SW 1271 (cell line): ENCODE results near the gene TADA3.

Experiments
- DNase-seq, 2 experiments: peaks; one replicate each; lab custom pipeline; 2025; lab: John Stamatoyannopoulos, UW

TADA3 gene

DNA sequence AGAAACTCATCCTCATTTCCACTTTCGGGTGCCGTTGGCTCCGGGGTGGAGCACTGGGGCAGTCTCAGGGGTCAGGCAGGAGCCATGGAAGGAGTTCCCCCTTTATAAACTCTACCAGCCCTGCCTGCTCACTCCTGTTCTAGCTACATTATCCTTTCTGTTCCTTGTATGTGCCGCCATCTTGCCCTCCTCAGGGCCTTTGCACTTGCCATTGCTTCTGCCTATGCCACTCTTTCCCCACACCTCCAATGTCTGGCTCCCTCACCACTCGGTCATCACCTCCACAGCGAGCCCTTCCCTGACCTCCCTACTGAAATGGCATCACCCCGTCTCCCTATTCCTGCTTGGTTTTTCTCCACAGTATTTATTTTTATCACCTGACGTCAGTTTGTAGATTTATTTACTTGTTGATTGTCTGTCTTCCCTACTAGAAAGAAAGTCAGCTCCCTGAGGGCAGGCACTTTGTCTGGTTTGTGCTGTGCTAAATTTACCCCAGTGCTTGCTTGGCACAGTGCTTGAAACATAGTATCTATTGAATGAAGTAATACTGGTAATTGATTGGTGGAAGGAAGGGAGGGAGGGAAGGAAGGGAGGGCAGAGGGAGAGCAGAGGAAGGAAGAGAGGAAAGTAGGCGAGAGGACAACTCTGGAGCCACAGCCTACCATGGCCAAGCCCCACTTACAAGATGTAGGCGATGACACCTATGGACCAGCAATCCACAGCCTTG is 31.3 kb downstream of the TADA3 start:
- no peak for DNase-seq

DNA sequence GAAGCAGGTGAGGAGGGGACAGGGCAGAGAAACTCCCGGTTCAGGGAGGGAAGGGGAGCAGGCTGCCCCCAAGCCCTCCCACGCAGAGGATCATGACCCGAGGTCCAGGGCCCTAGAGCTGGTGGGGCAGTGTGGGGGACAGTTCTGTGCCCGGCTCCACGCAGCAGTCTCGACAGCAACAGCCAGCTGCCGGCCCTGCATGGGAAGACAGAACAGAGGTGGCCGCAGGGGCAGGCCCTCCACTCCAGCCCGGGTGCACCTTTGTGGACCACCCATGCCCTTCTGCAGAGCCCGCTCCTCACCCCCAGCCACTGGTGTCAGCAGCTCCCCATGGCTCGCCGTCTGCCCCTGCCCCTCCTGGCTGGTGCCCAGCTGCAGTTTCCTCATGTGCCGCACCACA is 34.8 kb downstream of the TADA3 start:
- DNase-seq: no peak

DNA sequence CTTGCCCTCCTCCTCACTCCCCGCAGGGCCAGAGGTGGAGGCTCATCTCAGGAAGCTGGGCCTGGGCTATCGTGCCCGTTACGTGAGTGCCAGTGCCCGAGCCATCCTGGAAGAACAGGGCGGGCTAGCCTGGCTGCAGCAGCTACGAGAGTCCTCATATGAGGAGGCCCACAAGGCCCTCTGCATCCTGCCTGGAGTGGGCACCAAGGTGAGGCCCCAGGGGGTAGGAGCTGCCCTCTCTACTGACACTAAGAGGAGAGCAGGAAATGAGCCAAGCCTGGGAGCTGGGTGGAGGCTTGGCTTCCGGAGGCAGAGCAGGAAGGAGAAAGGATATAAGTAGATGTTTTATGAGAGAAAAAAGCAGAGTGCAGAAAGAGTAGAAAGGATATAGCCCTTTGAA is 37.6 kb downstream of the TADA3 start:
- DNase-seq: peak in 1 of 2 experiments; percentile 43

DNA sequence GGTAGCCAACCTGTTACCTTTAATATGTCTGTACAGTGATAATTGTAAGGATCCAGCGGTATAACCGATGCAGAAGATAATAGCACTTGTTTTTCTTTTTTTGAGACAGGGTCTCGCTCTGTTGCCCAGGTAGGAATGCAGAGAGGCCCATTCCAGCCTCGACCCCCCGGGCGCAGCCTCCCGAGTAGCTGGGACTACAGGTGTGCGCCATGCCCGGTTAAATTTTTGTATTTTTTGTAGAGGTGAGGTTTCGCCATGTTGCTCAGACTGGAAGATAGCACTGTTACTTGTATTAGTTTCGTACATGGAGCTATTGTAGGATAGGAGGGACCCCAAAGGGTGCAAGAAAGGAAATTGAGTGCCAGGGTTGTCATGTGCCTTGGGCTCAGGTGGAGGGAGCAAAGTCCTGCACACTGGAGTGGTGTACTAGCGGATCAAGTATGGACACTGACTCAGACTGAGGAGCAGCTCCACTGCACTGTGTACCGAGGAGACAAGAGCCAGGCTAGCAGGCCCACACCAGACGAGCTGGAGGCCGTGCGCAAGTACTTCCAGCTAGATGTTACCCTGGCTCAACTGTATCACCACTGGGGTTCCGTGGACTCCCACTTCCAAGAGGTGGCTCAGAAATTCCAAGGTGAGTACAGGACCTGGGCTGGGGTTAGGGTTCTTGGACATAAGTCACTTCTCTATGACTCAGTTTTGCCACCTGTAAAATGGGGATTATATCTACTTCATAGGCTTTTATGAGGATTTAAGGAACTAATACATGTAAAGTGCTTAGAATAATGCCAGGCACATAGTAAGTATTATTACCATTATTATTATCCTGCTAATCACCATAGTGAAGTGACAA is 41.5 kb downstream of the TADA3 start:
- peak in 1 of 2 experiments; percentile 24 for DNase-seq

DNA sequence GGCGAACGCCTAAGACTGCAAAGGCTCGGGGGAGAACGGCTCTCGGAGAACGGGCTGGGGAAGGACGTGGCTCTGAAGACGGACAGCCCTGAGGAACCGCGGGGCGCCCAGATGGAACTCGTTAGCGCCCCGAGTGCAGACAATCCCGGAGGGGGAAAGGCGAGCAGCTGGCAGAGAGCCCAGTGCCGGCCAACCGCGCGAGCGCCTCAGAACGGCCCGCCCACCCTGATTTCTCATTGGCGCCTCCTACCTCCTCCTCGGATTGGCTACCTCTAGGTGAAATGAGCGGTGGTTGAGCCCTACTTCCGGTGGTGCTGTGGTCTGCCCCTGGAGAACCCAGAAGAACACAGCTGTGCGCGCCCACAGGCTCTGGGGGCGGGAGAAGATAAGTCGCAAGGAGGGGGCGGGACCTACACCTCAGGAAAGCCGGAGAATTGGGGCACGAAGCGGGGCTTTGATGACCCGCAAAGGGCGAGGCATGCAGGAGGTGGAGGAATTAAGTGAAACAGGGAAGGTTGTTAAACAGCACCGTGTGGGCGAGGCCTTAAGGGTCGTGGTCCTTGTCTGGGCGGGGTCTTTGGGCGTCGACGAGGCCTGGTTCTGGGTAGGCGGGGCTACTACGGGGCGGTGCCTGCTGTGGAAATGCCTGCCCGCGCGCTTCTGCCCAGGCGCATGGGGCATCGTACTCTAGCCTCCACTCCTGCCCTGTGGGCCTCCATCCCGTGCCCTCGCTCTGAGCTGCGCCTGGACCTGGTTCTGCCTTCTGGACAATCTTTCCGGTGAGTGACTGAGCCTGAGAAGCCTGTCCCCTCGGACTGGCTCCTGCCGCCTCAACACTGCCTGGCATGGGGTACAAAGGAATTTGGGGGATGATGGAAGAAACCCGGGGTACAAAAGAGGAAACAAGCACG is 42.4 kb downstream of the TADA3 start, which contains the start of gene OGG1:
Gene OGG1, plus strand, starts transcription at position 308 of the 911 bp plus-strand sequence. Its CDS starts 335 bp downstream, at position 643.
- DNase-seq: peak; percentile 99 to 100

DNA sequence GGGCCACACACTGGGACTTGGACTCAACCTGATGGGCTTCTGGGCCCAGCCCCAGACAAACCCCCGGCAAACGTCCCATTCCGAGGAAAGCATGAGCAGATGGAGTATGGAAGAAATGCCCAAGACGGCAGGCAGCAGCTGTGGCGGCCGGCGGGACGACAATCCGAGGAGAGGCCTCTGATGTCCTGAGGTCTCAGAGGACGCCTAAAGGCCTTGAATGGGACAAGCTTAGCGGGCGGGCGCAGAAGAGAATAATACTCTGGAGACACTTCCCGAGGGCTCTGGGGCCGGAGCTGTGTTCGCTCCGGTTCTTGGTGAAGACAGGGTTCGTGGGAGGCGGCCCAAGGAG is 43.0 kb downstream of the TADA3 start:
- peak in 1 of 2 experiments; percentile 74 for DNase-seq

DNA sequence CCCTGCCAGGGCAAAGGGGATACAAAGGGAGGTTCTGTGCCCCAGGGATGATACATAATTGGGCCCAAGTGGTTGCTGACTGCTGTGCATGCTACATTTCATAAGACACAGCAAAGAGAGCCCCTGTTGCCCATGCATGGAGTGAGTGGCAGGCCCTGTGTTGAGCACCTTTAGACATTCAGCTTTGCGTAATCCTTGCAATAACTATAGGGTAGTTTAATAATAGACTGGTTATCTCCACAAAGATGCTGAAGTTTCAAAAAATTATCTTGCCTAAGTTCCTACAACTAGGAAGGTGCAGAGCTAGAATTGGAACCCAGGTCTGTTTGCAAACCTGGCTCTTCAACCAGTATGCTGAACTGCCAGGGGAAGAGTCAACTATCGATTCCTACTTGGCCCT is 44.2 kb downstream of the TADA3 start:
- no peak for DNase-seq

DNA sequence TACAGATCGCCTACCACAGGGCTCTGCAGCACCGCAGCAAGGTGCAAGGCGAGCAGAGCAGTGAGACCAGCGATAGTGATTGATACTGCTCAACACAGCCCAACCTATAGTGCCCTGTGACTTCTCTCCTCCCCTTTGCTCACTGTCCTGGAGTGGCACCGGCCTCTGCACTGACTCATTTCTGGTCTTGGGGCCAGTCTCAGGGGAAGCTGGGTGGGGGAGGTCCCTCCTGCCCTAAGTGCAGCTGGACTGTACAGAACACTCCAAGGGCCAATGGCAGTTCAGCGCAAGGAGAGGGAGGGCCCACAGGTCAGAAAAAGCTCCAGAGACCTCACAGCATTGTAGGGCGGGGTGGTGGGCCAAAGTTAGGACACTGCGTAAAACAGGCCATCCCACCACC is 45.0 kb downstream of the TADA3 start:
- no peak for DNase-seq

DNA sequence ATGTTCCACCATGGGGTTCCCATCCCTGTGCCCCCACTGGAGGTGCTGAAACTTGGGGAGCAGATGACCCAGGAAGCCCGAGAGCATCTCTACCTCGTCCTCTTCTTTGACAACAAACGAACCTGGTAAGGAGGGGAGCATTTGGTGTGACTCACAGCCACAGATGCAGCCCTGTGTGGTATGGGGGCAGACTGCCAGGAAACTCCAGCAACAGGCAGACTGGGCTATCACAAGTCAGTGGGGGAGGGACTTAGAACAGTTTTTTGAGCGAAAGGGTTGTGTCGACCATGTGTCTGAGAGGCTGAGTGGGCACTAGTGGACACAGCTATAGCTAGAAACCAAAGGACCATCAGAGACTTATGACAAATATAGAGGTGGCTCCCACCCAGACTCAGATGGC is 45.9 kb downstream of the TADA3 start:
- no peak for DNase-seq

DNA sequence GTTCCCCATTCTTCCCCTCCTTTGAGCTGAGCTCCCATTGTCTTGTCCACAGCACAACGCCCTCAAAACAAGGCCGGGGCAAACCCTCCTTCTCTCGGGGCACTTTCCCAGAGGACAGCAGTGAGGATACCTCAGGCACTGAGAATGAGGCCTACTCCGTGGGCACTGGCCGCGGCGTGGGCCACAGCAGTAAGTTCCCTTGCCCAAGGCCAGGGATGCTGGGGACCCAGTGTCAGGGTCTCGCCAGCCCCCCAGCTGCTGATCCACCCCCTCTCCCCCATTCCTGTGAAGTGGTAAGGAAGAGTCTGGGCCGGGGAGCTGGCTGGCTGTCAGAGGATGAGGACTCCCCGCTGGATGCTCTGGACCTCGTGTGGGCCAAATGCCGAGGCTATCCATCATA is 46.8 kb downstream of the TADA3 start:
- no peak for DNase-seq

DNA sequence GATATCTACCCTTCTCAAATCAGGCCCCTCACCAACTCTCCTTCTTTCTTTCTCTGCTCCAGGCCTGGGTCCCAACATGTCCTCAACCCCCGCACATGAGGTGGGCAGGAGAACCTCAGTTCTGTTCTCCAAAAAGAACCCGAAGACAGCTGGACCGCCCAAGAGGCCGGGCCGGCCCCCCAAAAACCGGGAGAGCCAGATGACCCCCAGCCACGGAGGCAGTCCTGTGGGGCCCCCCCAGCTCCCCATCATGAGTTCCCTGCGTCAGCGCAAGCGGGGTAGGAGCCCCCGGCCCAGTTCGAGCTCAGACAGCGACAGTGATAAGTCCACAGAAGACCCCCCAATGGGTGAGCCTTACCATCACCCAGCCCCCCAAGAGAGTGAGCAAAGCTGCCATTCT is 48.1 kb downstream of the TADA3 start:
- no peak for DNase-seq

DNA sequence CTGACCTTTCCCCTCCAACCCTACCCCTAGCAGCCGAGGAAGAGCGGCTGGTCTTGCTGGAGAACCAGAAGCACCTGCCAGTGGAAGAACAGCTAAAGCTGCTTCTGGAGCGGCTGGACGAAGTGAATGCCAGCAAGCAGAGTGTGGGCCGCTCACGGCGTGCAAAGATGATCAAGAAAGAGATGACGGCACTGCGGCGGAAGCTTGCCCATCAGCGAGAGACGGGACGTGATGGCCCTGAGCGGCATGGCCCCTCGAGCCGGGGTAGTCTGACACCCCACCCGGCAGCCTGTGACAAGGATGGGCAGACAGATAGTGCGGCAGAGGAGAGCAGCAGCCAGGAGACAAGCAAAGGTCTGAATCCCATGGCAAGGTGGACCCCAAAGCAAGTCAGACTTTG is 48.7 kb downstream of the TADA3 start:
- DNase-seq: no peak

DNA sequence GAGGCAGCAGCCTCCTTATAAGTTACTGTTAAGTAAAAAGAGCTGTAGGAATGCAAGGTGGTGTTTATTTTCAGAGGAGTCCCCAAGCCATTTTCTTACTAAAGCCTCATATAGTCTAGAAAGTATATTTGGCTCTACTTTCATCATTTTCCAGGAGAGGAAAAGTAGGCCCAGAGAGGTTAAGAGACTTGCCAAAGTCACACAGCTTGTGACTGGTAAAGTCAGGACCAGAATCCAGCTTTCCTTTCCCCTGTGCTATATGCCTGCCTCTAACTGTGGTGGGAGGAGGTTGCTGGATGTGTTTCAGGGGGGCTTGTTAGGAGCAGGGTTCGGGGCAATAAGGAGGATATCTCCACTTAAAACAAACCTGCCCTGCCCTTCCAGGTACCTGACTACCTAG is 49.7 kb downstream of the TADA3 start:
- no peak for DNase-seq

DNA sequence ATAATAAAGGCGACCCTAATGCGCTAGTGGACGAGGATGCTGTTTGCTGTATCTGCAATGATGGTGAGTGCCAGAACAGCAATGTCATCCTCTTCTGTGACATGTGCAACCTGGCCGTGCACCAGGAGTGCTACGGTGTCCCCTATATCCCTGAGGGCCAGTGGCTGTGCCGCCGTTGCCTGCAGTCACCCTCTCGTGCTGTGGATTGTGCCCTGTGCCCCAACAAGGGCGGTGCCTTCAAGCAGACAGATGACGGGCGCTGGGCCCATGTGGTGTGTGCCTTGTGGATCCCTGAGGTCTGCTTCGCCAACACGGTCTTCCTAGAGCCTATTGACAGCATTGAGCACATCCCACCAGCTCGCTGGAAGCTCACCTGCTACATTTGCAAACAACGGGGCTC is 53.1 kb downstream of the TADA3 start:
- no peak for DNase-seq

DNA sequence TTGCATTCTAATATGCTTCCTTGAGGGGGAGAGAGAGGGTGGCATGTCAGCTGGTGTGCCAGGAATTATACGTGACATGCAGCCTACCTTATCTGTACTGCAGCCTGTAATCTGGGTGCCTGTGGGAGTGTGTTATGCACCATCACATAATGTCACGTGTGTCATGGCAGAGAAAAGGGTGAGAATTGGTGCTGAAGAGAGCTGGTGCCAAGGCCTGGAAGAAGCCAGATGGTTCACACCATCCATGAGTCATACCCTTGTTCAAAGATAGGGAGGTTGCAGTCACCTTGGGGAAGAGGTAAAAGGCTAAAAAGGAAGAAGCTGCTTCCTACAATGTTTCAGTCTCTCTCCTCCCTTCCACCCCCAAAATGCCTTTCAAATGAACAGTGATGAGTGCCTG is 55.4 kb downstream of the TADA3 start:
- no peak for DNase-seq

DNA sequence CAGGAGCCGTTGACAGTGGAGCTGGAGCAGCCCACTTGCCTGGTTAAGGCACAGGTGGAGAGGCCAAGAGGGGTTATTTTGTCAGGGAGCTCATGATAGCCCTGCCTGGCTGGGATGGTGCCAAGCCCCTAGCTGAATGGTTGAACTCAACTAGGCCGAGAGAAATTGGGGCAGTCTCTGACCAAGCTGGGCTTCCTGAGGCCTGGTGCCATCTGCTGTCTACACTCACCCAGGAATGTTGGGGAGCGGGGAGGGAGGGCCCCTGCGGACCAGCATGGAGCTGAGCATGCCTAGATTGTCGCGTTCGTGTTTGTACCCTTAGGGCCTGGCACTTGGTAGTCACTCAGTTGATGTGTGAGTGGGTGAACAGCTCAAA is 59.5 kb downstream of the TADA3 start:
- no peak for DNase-seq

DNA sequence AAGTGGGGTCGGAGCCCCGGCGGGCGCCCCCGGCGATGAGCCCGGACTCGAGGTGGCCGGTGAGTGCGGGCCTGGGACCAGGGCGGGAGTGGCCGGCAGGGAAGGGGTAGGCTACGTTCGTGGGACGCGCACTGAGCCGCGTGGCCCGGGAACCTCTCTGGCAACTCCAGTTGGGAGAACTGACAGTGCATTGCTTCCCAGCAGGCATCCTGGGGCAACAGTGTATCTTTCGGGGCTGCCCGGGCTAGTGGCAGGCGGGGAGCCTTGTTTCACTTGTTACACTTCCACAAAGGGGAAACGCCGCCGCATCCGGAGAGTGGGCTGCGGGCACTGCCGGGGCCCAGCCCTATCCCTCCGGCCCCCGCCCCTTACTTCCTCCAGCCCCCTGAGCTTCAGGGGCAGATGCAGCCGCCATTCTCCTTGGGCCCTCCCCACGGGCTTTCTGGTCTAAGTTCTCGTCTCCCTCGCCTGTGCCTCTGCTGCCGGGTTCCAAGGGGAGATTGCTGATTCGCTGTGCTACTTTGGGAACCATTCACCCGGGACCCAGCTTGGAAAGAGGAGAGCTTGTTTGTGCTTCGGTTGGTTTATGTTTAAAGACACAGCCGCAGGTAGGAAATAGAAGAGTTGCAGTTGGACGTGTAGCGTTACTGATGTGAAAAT is 60.1 kb downstream of the TADA3 start:
- DNase-seq: no peak

DNA sequence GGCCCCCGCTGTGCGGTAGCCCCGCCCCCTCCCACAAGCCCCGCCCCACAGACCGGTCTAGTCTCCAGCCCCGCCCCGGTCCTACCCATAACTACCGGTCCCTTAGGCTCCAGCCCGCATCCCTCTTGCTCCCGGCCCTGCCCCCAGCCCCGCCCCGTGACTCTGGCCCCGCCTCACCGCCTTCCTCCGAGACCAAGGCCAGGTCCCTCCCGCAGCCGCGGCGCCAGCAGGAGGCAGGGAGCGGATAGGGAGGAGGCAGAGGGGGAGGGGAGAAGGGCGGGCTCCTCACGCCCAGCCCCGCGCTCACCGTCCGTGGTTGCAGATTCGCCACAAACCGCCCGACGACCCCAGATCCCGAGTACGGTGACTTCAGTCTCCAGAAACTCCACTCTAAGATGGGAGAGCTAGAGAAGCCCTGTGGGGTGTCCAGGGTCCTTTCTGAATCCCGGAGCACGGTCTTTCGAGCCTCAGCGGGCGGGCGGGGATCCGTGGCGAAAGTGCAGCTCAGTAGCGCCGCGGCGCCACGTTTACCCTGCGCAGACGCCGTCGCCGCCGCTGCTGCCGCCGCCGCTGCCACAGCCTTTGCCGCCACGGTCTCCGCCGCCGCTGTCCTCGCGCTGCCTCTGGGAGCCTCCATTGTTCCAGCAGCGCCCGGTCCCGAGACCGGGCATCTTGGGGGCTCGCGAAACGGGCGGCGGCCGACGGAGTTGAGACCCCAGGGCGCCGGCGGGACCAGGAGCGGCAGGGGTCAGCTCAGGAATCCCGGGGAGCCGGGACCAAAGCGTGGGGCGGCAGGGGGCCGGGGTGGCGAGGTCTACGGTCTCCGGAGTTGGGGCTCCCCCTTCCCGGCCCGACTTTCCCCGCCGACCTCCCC is 60.8 kb downstream of the TADA3 start, which contains the start of gene BRPF1:
Gene BRPF1, plus strand, starts transcription at position 530 of the 874 bp plus-strand sequence. CDS start 2,406 bp downstream, outside the sequence.
- peak; percentile 98 to 99 for DNase-seq

DNA sequence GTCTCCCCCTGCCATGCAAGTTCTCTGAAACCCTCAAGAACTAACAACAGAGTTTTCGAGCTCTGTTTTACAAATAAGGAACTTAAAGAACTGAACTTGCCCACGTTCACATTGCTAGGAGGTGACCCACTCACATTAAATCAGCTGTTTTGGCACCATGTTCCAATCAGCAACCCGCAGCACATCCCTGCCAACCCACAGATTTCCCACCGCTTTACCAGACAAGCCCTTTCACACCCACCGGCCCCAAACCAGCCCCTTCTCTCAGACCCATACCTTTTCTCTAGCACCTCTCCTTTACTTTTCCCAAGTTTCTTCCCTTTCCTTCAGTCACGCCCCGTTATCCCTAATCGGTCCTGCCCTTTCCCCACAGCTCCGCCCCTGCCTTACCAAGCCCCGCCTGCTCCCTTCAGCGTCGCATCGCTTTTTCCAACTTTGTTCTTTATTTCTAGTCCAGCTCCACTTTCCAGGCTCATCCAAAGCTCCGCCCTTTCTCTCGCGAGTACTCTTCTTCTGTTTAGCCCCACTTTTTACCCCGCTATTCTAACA is 61.5 kb downstream of the TADA3 start:
- DNase-seq: peak in 1 of 2 experiments; percentile 97
